ENCODE measurements around the gene CD2. TPM values are rescaled to one million over a fixed set of nuclear protein-coding genes. Genes with fewer than 3 reads are reported as not detected.

The CD2 gene
- total and polyA plus RNA-seq, 2 of the 8 experiments (the other 6 are each of a cell fraction or from before 2014, with no cell fraction given): not detected

- TF ChIP-seq SIRT6 (IDR thresholded peaks at IDR 0.05; ENCODE audit: low read length) (no peak), CREB1 (IDR thresholded peaks at IDR 0.05) (no peak), CHD1 (IDR thresholded peaks at IDR 0.05; ENCODE audit: low read depth, low read length) (no peak), ATF2 (IDR thresholded peaks at IDR 0.05; ENCODE audit: low read length) (no peak)
These were observed 48.1 kb upstream of the CD2 start (continued) for GRCh38 chr1:116706123-116706522.

All from H1 (cell line).